Mesendoderm (in vitro differentiated cells): Measurements from ENCODE around the gene FRY.

Experiments
- DNase-seq: peaks from one replicate; pipeline ENCODE4 v3.0.0; 2013
- H2AK5ac ChIP-seq: 2 replicates; pipeline ENCODE4 v1.6.1; 2013; ENCODE audit warnings: low read length, inconsistent platforms
- H2BK120ac ChIP-seq: 2 replicates; pipeline ENCODE4 v1.6.1; 2013; ENCODE audit warnings: low read depth, mild to moderate bottlenecking, low read length, moderate library complexity, mixed read lengths
- H2BK15ac ChIP-seq: replicated peaks from 2 replicates; pipeline ENCODE4 v1.6.1; 2013; ENCODE audit warnings: low read depth, mild to moderate bottlenecking, moderate library complexity
- H2BK5ac ChIP-seq: 2 replicates; pipeline ENCODE4 v1.6.1; 2013; ENCODE audit warnings: low read length, inconsistent platforms
- H3K18ac ChIP-seq: 2 replicates; pipeline ENCODE4 v1.6.1; 2013; ENCODE audit warnings: mild to moderate bottlenecking, low read length, mixed read lengths
- H3K23ac ChIP-seq: one replicate; pipeline ENCODE4 v1.6.1; 2013; ENCODE audit warnings: low read length
- H3K27ac ChIP-seq: 2 replicates; pipeline ENCODE4 v1.5.1; 2013; ENCODE audit warnings: low read depth, mild to moderate bottlenecking, inconsistent platforms, low read length, moderate library complexity
- H3K27me3 ChIP-seq: 2 replicates; pipeline ENCODE4 v1.6.1; 2013; ENCODE audit warnings: low read length, control low read depth, mild to moderate bottlenecking, inconsistent platforms; ENCODE audit not compliant: insufficient read depth, poor library complexity
- H3K36me3 ChIP-seq: 2 replicates; pipeline ENCODE4 v1.6.1; 2013; ENCODE audit warnings: low read length, inconsistent platforms; ENCODE audit not compliant: control insufficient read depth, insufficient read depth
- H3K4ac ChIP-seq: one replicate; pipeline ENCODE4 v1.6.1; 2013; ENCODE audit warnings: low read depth, mild to moderate bottlenecking, low read length, moderate library complexity
- H3K4me1 ChIP-seq: 2 replicates; pipeline ENCODE4 v1.6.1; 2013; ENCODE audit warnings: low read depth, low read length, inconsistent platforms; ENCODE audit not compliant: control insufficient read depth
- H3K4me2 ChIP-seq: 2 replicates; pipeline ENCODE4 v1.6.1; 2013; ENCODE audit warnings: low read length
- H3K4me3 ChIP-seq: 2 replicates; pipeline ENCODE4 v1.5.1; 2013; ENCODE audit warnings: mild to moderate bottlenecking, low read length
- H3K56ac ChIP-seq: one replicate; pipeline ENCODE4 v1.6.1; 2013; ENCODE audit warnings: low read length
- H3K79me1 ChIP-seq: 2 replicates; pipeline ENCODE4 v1.6.1; 2013; ENCODE audit warnings: low read length, inconsistent platforms
- H3K79me2 ChIP-seq: 2 replicates; pipeline ENCODE4 v1.6.1; 2013; ENCODE audit warnings: mild to moderate bottlenecking, low read length; ENCODE audit not compliant: control insufficient read depth, insufficient read depth
- H3K9ac ChIP-seq: 2 replicates; pipeline ENCODE4 v1.6.1; 2013; ENCODE audit warnings: low read length, inconsistent platforms
- H4K5ac ChIP-seq: one replicate; pipeline ENCODE4 v1.6.1; 2013; ENCODE audit warnings: low read length
- H4K8ac ChIP-seq: one replicate; pipeline ENCODE4 v1.6.1; 2013; ENCODE audit warnings: low read depth, mild to moderate bottlenecking, control low read depth, low read length, moderate library complexity
- WGBS: extraction: QIAGEN DNeasy Blood & Tissue Kit; methylation state at CpG from one replicate; pipeline ENCODE4 v1.1.7; 2013; ENCODE audit warnings: low lambda C conversion rate, missing lambda C conversion rate; ENCODE audit not compliant: insufficient coverage; ENCODE audit errors: extremely low coverage; 5-methylcytosine and 5-hydroxymethylcytosine counted together

FRY gene

GRCh38 chr13:32305646-32306045, 274.1 kb downstream of the FRY start:
- Histone ChIP-seq H4K8ac (no peak overlapping the region), H4K5ac (no peak overlapping the region), H3K23ac (no peak overlapping the region), H3K27ac (no peak overlapping the region), H2AK5ac (no peak overlapping the region), H3K36me3 (no peaks in the 10 kb centered on the region), H3K79me2 (no peaks in the 10 kb centered on the region), H3K9ac (no peak overlapping the region), H3K4me3 (no peak overlapping the region), H2BK15ac (no peak overlapping the region), H3K56ac (no peak overlapping the region), H3K4ac (no peak overlapping the region), H3K27me3 (no peaks in the 10 kb centered on the region), H3K4me1 (no peaks in the 10 kb centered on the region), H3K18ac (no peak overlapping the region), H2BK120ac (no peak overlapping the region), H3K79me1 (no peaks in the 10 kb centered on the region), H3K4me2 (no peak overlapping the region), H2BK5ac (no peak overlapping the region)
- no peak for DNase-seq

GRCh38 chr13:32309312-32310133, 277.9 kb downstream of the FRY start:
- Histone ChIP-seq H3K56ac (no peak overlapping the region), H2BK5ac (no peak overlapping the region), H2BK15ac (no peak overlapping the region), H3K4me3 (no peak overlapping the region), H3K4me1 (no peaks in the 10 kb centered on the region), H3K4ac (no peak overlapping the region), H3K27ac (no peak overlapping the region), H3K18ac (no peak overlapping the region), H3K4me2 (no peak overlapping the region), H3K23ac (no peak overlapping the region), H4K8ac (no peak overlapping the region), H3K79me2 (no peaks in the 10 kb centered on the region), H3K27me3 (no peaks in the 10 kb centered on the region), H2AK5ac (no peak overlapping the region), H3K79me1 (no peaks in the 10 kb centered on the region), H4K5ac (no peak overlapping the region), H3K36me3 (no peaks in the 10 kb centered on the region), H2BK120ac (no peak overlapping the region), H3K9ac (no peak overlapping the region)
- DNase-seq, result no peak
- whole genome bisulfite sequencing, result no CpG with 5 or more reads among the region's 10 CpGs

- H3K27ac ChIP-seq, result no peak overlapping the region
These were observed 278.6 kb downstream of the FRY start for GRCh38 chr13:32310134-32310706.

GRCh38 chr13:32311188-32311897, 279.8 kb downstream of the FRY start:
- no peaks in the 10 kb centered on the region for H3K36me3 ChIP-seq
- no peaks in the 10 kb centered on the region for H3K4me1 ChIP-seq
- H3K4me2 ChIP-seq, result no peak overlapping the region
- no CpG with 5 or more reads among the region's 36 CpGs for WGBS
- H4K5ac ChIP-seq, result no peak overlapping the region
- H3K18ac ChIP-seq, result no peak overlapping the region
- H2AK5ac ChIP-seq, result no peak overlapping the region
- no peak overlapping the region for H4K8ac ChIP-seq
- DNase-seq, result no peak
- H3K79me2 ChIP-seq, result no peaks in the 10 kb centered on the region
- no peak overlapping the region for H3K27ac ChIP-seq
- H3K9ac ChIP-seq, result no peak overlapping the region
- H2BK5ac ChIP-seq, result no peak overlapping the region
- no peak overlapping the region for H3K4me3 ChIP-seq
- no peaks in the 10 kb centered on the region for H3K79me1 ChIP-seq
- H3K27me3 ChIP-seq, result no peaks in the 10 kb centered on the region
- H3K23ac ChIP-seq, result no peak overlapping the region
- H3K4ac ChIP-seq, result no peak overlapping the region
- no peak overlapping the region for H3K56ac ChIP-seq
- no peak overlapping the region for H2BK15ac ChIP-seq
- H2BK120ac ChIP-seq, result no peak overlapping the region

More at GRCh38 chr13:32310134-32310706, 278.6 kb downstream of the FRY start:
- WGBS, result no CpG with 5 or more reads among the region's 12 CpGs
- H2BK15ac ChIP-seq, result no peak overlapping the region
- H3K36me3 ChIP-seq, result no peaks in the 10 kb centered on the region
- H3K23ac ChIP-seq, result no peak overlapping the region
- no peak overlapping the region for H3K18ac ChIP-seq
- peak; percentile 51 for DNase-seq
- no peak overlapping the region for H2BK5ac ChIP-seq
- H3K27me3 ChIP-seq, result no peaks in the 10 kb centered on the region
- H2AK5ac ChIP-seq, result no peak overlapping the region
- no peak overlapping the region for H3K56ac ChIP-seq
- H3K4me2 ChIP-seq, result no peak overlapping the region
- no peaks in the 10 kb centered on the region for H3K4me1 ChIP-seq
- H3K4ac ChIP-seq, result no peak overlapping the region
- no peak overlapping the region for H4K8ac ChIP-seq
- H4K5ac ChIP-seq, result no peak overlapping the region
- H2BK120ac ChIP-seq, result no peak overlapping the region
- H3K9ac ChIP-seq, result no peak overlapping the region
- no peaks in the 10 kb centered on the region for H3K79me2 ChIP-seq
- H3K79me1 ChIP-seq, result no peaks in the 10 kb centered on the region
- H3K4me3 ChIP-seq, result no peak overlapping the region

GRCh38 chr13:32314271-32315237, 283.0 kb downstream of the FRY start:
- peak; percentile 84 for DNase-seq
- Histone ChIP-seq H2AK5ac (no peak overlapping the region), H3K4me1 (no peaks in the 10 kb centered on the region), H3K4me2 (peak overlapping the region; percentile 87), H2BK15ac (no peak overlapping the region), H3K4me3 (peak overlapping the region; percentile 48), H3K79me1 (no peaks in the 10 kb centered on the region), H3K27me3 (no peaks in the 10 kb centered on the region), H2BK5ac (peak overlapping the region; percentile 35), H3K23ac (no peak overlapping the region), H3K27ac (peak overlapping the region; percentile 92), H4K5ac (no peak overlapping the region), H2BK120ac (no peak overlapping the region), H3K9ac (peak overlapping the region; percentile 100), H3K18ac (peak overlapping the region; percentile 75), H4K8ac (no peak overlapping the region), H3K56ac (peak overlapping the region; percentile 99), H3K36me3 (no peaks in the 10 kb centered on the region), H3K4ac (no peak overlapping the region), H3K79me2 (no peaks in the 10 kb centered on the region)
- WGBS, result no CpG with 5 or more reads among the region's 32 CpGs
